Measurements from ENCODE around the gene PDGFB.
A peak's percentile ranks its signal among the peaks of the same experiment; 100 is the strongest.

GRCh38 chr22:39215426-39216142 is 29.2 kb downstream of the PDGFB start:
- no peak for TF ChIP-seq EZH2 (IDR thresholded peaks at IDR 0.05; ENCODE audit: borderline replicate concordance)
- TF ChIP-seq CTCF (IDR thresholded peaks at IDR 0.05; ENCODE audit: poor library complexity): peak; percentile 19

All from hepatocyte (in vitro differentiated cells).